HepG2 (cell line): ENCODE results near the gene MBD5.

Experiments used
- RBM22 ChIP-seq: fragments of 200-400 bp; formaldehyde crosslinking; optimal IDR thresholded peaks from 2 replicates; pipeline ENCODE3; 2017; ENCODE audit warnings: mild to moderate bottlenecking, low read length, moderate library complexity
- TF ChIP-seq, protein P1 (sequence below): IDR thresholded peaks from 2 replicates; pipeline ENCODE4 v1.6.1; 2018; ENCODE audit warnings: missing genetic modification reagents
- TF ChIP-seq, protein P2 (sequence below): sonication (generic); formaldehyde crosslinking; IDR thresholded peaks from 2 replicates; pipeline ENCODE4 v1.4.0; 2020; ENCODE audit warnings: missing genetic modification reagents

DNA sequence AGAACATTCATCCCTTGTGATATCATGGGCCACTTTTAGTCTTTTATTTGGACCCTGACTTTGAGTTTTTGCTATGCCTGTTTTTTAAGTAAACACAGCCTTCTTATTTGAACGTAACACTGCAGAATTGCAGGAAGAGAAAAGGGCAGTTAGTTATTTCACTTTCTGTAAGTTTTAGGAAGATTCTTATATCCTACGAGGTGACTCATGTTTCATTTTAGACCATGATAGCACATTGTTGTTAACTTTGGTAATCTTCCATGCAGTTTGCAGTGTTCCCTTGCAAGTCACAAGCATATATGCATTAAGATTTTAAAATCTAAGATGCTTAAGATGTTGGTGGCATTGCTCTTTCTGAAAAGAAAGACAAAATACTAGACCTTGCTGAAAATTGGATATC lies 495.1 kb downstream of the MBD5 start:
- TF ChIP-seq, protein P1, sequence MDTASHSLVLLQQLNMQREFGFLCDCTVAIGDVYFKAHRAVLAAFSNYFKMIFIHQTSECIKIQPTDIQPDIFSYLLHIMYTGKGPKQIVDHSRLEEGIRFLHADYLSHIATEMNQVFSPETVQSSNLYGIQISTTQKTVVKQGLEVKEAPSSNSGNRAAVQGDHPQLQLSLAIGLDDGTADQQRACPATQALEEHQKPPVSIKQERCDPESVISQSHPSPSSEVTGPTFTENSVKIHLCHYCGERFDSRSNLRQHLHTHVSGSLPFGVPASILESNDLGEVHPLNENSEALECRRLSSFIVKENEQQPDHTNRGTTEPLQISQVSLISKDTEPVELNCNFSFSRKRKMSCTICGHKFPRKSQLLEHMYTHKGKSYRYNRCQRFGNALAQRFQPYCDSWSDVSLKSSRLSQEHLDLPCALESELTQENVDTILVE (CRISPR knock-in tag), result no peak
- TF ChIP-seq, protein P2, sequence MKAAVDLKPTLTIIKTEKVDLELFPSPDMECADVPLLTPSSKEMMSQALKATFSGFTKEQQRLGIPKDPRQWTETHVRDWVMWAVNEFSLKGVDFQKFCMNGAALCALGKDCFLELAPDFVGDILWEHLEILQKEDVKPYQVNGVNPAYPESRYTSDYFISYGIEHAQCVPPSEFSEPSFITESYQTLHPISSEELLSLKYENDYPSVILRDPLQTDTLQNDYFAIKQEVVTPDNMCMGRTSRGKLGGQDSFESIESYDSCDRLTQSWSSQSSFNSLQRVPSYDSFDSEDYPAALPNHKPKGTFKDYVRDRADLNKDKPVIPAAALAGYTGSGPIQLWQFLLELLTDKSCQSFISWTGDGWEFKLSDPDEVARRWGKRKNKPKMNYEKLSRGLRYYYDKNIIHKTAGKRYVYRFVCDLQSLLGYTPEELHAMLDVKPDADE (CRISPR knock-in tag), result no peak
- no peak for TF ChIP-seq RBM22
